Transverse colon (tissue), 4 donors: ENCODE data around the gene HSD17B7. TPM values are rescaled to one million over a fixed set of nuclear protein-coding genes. Genes with fewer than 3 reads are reported as not detected.

Experiments
- DNase-seq: peaks from one replicate; pipeline ENCODE4 v3.0.0-alpha.2; 2019
- H3K27ac ChIP-seq, 4 donors: fragments of 200-600 bp; sonication (generic); 2 replicates each; pipeline ENCODE4 v1.5.1; 2016 to 2018; ENCODE audit warnings: inconsistent platforms in 4 of 4
- H3K27me3 ChIP-seq: fragments of 200-600 bp; sonication (generic); 2 replicates; pipeline ENCODE4 v1.5.1; 2017; ENCODE audit warnings: inconsistent platforms
- H3K36me3 ChIP-seq, 4 donors: fragments of 200-600 bp; sonication (generic); 2 replicates each; pipeline ENCODE4 v1.5.1; 2017 to 2019; ENCODE audit warnings: inconsistent platforms in 4 of 4
- H3K4me1 ChIP-seq, 4 donors: fragments of 200-600 bp; sonication (generic); 2 replicates each; pipeline ENCODE4 v1.5.1; 2017 to 2020; ENCODE audit warnings: inconsistent platforms in 4 of 4
- H3K4me3 ChIP-seq, 4 donors: fragments of 200-600 bp; sonication (generic); 1 replicate in 1 of 4; 2 replicates in 3 of 4; pipeline versions ENCODE4 v1.5.1 to v1.6.1; 2017 to 2019; ENCODE audit warnings: inconsistent platforms in 4 of 4
- H3K9me3 ChIP-seq, 2 donors: fragments of 200-600 bp; sonication (generic); 2 replicates each; pipeline ENCODE4 v1.5.1; 2017 to 2019; ENCODE audit warnings: inconsistent platforms in 2 of 2
- CTCF ChIP-seq, 5 experiments: fragments of 200-600 bp in 3 of 5; fragments of 450-650 bp in 2 of 5; sonication (generic) in 3 of 5; IDR thresholded peaks; 1 replicate in 2 of 5; 2 replicates in 3 of 5; pipeline ENCODE4 v1.5.1; 2016 to 2017; ENCODE audit warnings: antibody characterized with exemption in 5 of 5, inconsistent platforms in 3 of 5, mild to moderate bottlenecking in 2 of 5, moderate library complexity in 1 of 5
- EP300 ChIP-seq: sonication (generic); formaldehyde crosslinking; IDR thresholded peaks from one replicate; pipeline ENCODE4 v1.6.1; 2017; ENCODE audit warnings: antibody characterized with exemption, low read depth
- POLR2A ChIP-seq: fragments of 450-650 bp; IDR thresholded peaks from one replicate; pipeline ENCODE4 v1.6.1; 2016; ENCODE audit warnings: antibody characterized with exemption, mild to moderate bottlenecking, moderate library complexity
- POLR2AphosphoS5 ChIP-seq, 3 donors: sonication (generic); formaldehyde crosslinking; IDR thresholded peaks; one replicate each; pipeline ENCODE4 v1.6.1; 2016; ENCODE audit warnings: antibody characterized with exemption in 3 of 3
- WGBS, 2 donors: methylation state at CpG; one replicate each; pipeline ENCODE4 v1.1.5; 2018; ENCODE audit warnings: low coverage in 1 of 2; 5-methylcytosine and 5-hydroxymethylcytosine counted together
- in situ Hi-C, 4 donors: fragments of 200-750 bp; cut with MboI; loops; one replicate each; pipeline versions ENCODE4 v1.15.0 to v1.15.1; 2017; ENCODE audit warnings: low sequenced_read_pairs in 3 of 4, low pct_ligation_motif_present in 1 of 4, low pct_unique_long_range_greater_than_20kb in 1 of 4
- intact Hi-C: fragments of 100-400 bp; cut with DNase I; formaldehyde crosslinking; loops from one replicate; pipeline ENCODE4 v1.15.1; 2023; ENCODE audit warnings: low total_unique reads
- total RNA-seq, 4 donors: library from RNA; depleted of rRNA; stranded (reverse); fragments of >200 nt; gene quantifications; one replicate each; pipeline ENCODE4 v1.1.0, GENCODE V29; 2016

Gene HSD17B7
- total RNA-seq, 4 donors from 2014 or later, result 13.1 to 129 (median 17.5) TPM

GRCh38 chr1:162823231-162823630 lies 32.7 kb downstream of the HSD17B7 start:
- WGBS, 2 donors, result 73 to 77% methylated on average over 3 of the region's 3 CpGs
- no peak for DNase-seq
- Histone ChIP-seq H3K27ac (no peak overlapping the region), H3K4me1 (peaks cover 0 to 11% (median 6%) of the 10 kb centered on the region in 4 donors), H3K36me3 (no peaks in the 10 kb centered on the region), H3K9me3 (no peaks in the 10 kb centered on the region), H3K27me3 (peaks cover 39% of the 10 kb centered on the region), H3K4me3 (no peak overlapping the region)
- intact Hi-C loops (no loop called here), in situ Hi-C loops (no loop called here)
- no peak for TF ChIP-seq EP300

DNA sequence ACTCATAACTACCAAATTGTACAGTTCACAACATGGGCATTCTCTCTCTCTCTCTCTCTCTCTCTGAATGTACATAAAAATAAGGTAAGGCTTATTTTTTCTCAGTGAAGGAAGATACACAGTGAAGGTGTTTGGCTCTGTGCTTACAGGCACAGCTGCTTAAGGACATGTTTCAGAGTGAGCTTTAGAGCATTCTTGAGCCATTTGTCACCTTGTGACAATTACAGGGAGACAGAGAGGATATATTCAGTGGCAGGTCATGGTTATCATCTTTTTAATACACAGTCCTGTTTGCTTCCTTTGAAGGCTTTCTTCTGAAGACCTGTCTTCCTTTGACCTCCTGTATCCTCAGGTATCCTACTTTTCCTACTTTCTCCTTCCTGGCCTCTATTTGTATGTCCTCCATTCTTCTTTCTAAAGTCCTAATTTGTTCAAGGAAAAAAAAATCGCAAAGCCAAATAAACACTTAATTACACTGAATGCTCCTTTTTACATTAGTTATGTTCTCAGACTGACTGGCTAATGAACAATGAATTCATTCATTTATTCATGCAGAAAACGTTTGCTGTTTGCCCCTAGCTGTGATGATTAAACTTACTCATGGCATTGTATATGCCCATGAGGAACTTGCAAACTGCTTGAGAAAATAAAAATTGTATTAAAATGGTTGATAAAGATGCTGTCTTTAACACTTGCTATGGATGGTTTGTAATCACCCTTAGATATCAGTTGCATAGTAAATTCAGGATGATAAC lies 33.4 kb downstream of the HSD17B7 start:
- no peaks in the 10 kb centered on the region for H3K9me3 ChIP-seq
- no peak overlapping the region for H3K27ac ChIP-seq
- H3K27me3 ChIP-seq, result peaks cover 39% of the 10 kb centered on the region
- in situ Hi-C loops, result no loop called here
- H3K4me1 ChIP-seq, result peaks cover 0 to 11% (median 6%) of the 10 kb centered on the region in 4 donors
- 59 to 74% methylated on average over 2 of the region's 2 CpGs for WGBS, 2 donors
- H3K4me3 ChIP-seq, result no peak overlapping the region
- no peaks in the 10 kb centered on the region for H3K36me3 ChIP-seq
- no peak for DNase-seq
- intact Hi-C loops, result no loop called here
- TF ChIP-seq POLR2A, result no peak
- TF ChIP-seq POLR2AphosphoS5 (IDR thresholded peaks at IDR 0.05), result no peak
- TF ChIP-seq CTCF (IDR thresholded peaks at IDR 0.05), result no peak
- TF ChIP-seq EP300, result no peak

- intact Hi-C loops, result no loop called here
- no peak for DNase-seq
- H3K4me1 ChIP-seq, result no peaks in the 10 kb centered on the region
- in situ Hi-C loops, result no loop called here
- 67 to 100% methylated on average over 1 of the region's 1 CpG for WGBS, 2 donors
- H3K4me3 ChIP-seq, result no peak overlapping the region
- no peak overlapping the region for H3K27ac ChIP-seq
- H3K36me3 ChIP-seq, result no peaks in the 10 kb centered on the region
- H3K9me3 ChIP-seq, result no peaks in the 10 kb centered on the region
- peaks cover 8% of the 10 kb centered on the region for H3K27me3 ChIP-seq
- TF ChIP-seq POLR2A (no peak), CTCF (IDR thresholded peaks at IDR 0.05) (no peak), EP300 (no peak), POLR2AphosphoS5 (IDR thresholded peaks at IDR 0.05) (no peak)
Observed at GRCh38 chr1:162829268-162829667, 38.8 kb downstream of the HSD17B7 start.

GRCh38 chr1:162832470-162832869 lies 42.0 kb downstream of the HSD17B7 start:
- H3K27ac ChIP-seq, result no peak overlapping the region
- in situ Hi-C loops, result no loop called here
- 86 to 97% methylated on average over 1 to 3 of the region's 3 CpGs for WGBS, 2 donors

More at GRCh38 chr1:162832470-162832869, 42.0 kb downstream of the HSD17B7 start:
- Histone ChIP-seq H3K9me3 (no peaks in the 10 kb centered on the region), H3K4me1 (no peaks in the 10 kb centered on the region), H3K27me3 (no peaks in the 10 kb centered on the region), H3K4me3 (no peak overlapping the region), H3K36me3 (no peaks in the 10 kb centered on the region)
- TF ChIP-seq CTCF (IDR thresholded peaks at IDR 0.05) (no peak), POLR2AphosphoS5 (IDR thresholded peaks at IDR 0.05) (no peak), EP300 (no peak), POLR2A (no peak)
- DNase-seq, result no peak
- intact Hi-C loops, result no loop called here
